Stimulated activated CD4-positive, alpha-beta T cell treated with anti-CD3 and anti-CD28 coated beads, TNF-alpha, amount 100 ng/mL, for 1 hour (primary cell): ENCODE data around the gene CNDP1.

Experiments
- DNase-seq, 3 donors: peaks; one replicate each; pipeline ENCODE4 v3.0.0-alpha.2; 2020; ENCODE audit warnings: low read depth in 3 of 3, low spot score in 1 of 3

The CNDP1 gene

GRCh38 chr18:74579496-74580065 is 45.3 kb downstream of the CNDP1 start:
- DNase-seq, result no peak

DNA sequence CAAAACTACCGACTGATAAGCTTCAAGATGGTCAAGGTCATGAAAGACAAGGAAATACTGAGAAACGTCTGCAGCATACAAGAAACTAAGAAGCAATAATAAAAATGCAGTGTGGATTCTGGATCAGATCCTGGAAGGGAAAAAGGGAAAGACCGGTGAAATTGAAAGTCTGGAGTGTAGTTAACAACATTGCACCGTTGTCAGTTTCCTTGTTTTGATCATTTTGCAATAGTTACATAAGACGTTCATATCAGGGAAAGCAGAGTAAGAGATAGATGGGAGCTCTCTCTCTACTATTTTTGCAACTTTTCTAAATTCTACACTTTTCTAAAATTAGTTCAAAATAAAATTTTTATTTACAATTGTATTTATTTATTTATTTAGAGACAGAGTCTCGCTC is 48.3 kb downstream of the CNDP1 start:
- no peak for DNase-seq

GRCh38 chr18:74587441-74587840 is 53.1 kb downstream of the CNDP1 start:
- DNase-seq, result no peak

GRCh38 chr18:74589021-74589420 is 54.7 kb downstream of the CNDP1 start:
- DNase-seq, result no peak

DNA sequence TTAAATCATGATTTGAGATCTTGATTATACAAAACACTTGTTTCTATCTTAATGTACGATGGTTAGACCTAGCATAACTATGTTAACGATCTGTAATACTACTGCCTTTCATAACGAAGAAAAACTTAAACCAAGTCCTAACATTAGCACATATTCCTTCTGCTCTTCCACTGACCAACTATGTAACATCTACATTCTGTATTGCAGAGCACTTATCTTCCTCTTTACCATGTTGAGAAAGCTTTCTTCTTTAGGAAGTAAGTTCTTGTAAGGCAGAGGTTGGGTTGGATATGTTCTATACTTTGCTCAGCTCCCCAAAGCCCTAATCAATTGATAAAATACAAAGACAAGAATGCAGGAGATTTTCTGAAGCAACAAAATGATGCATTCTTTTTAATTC is 55.5 kb downstream of the CNDP1 start:
- DNase-seq, result no peak

DNA sequence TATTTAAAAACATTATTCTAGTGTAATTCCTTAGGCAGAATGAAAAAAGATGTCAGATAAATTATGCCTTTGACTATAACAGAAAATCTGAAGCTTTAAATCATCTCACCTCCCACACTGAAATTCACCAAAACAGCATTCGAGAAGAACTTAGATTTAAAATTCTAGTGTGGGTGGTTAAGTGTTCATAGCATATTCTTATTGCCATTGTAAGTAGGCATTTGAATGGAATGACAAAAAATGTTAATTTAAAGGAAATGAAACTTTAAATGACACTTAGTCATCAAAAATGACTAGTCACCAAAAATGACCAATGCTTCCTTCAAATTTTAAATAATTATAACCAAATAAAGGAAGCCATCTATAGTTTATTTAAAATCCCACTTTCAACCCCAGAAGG is 56.4 kb downstream of the CNDP1 start:
- no peak for DNase-seq

DNA sequence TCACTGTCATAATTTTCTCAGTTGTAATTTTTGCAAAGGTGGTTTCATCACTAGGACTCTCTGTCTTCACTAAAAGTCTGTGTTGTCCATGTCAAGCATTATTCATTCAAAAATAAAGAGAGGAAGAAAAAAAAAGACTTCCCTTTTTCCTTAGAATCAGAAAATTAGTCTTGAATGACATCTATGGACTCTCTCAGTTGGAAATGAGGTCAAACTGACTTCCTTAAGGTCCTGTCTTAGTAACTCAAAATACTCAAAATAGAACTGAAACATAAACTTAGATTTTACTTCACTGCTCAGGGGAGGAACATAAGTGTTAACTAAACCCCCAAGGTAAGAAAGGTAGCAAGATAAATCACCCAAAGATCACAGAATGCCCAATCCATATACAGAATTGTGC is 61.1 kb downstream of the CNDP1 start:
- DNase-seq, result no peak

GRCh38 chr18:74597034-74597661 is 62.8 kb downstream of the CNDP1 start:
- peak; percentile 13 to 56 (median 39) for DNase-seq

GRCh38 chr18:74597662-74598349 is 63.5 kb downstream of the CNDP1 start, which contains the start of gene ZNF407:
Gene ZNF407, plus strand, starts transcription at chr18:74597870. Its CDS starts 33,150 bp downstream, at chr18:74631020.
- DNase-seq, result peak; percentile 56 to 69 (median 68)

DNA sequence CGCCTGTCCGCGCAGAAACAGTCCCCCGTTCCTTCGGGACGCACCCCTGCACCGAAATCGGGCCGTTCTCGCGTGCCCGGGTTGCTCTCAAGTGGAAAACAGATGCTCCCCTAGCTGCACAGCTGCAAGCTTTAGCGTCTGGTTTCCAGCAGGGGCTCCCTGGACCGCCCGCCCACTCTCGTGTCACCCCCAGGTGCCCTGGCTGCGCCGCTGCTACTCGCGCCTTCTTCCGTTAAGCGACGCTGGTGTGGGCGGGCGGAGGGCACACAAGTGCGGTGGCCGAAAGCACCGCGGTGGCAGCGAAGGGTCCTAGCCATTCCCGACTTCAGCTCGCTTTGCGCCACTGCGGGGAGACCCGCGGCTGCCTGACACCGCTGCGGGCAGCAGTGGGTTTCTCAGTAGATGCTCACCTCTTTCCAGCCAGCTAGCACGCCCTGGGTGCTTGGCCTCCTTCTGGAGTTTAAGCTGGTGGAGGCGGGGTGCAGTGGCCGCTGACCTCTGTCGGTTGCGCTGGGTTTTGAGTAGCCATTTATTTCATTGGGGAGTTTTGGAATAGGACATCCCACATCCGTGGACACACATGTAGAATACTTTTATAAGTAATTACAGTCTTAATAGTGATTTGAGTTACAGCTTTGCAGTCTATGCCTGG is 64.2 kb downstream of the CNDP1 start:
- peak; percentile 8 to 46 (median 21) for DNase-seq

DNA sequence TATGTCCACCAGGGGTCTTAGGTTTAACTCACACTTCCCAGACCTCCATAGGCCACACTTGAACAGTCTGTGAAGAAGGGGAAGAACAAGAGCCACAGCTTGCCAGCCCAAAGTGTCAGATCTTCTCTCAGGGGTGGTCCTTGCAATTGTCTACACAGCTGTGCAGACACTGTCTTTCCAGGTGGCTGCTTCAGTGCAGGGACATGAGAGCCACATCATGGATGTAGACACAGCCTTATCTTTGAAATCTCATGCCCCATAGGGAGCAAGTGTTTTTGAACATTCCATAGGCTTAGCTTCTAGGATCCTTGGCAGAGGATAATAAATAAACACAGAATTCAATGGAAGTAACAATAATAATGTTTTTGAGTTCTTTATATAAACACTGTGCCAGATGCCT is 70.1 kb downstream of the CNDP1 start:
- no peak for DNase-seq

DNA sequence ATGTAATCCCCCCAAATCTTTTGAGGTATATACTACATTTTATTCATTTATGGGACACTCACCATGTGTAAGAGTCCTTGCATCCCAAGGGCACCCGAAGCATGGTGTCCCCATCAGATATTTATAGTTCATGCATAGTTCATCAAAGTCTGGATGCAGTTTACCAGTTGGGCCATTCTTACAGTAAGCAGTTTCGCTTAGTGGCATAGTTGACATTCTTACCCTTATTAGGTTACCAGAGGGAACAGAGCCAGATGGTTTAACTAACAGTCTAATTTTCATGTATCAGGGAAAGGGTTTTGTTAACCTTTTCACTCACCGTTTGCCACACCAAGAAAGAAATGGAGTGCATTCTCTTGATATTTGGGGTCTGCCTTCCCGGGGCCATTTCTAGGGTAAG is 70.5 kb downstream of the CNDP1 start:
- DNase-seq, result no peak

GRCh38 chr18:74608681-74609080 is 74.4 kb downstream of the CNDP1 start:
- no peak for DNase-seq

DNA sequence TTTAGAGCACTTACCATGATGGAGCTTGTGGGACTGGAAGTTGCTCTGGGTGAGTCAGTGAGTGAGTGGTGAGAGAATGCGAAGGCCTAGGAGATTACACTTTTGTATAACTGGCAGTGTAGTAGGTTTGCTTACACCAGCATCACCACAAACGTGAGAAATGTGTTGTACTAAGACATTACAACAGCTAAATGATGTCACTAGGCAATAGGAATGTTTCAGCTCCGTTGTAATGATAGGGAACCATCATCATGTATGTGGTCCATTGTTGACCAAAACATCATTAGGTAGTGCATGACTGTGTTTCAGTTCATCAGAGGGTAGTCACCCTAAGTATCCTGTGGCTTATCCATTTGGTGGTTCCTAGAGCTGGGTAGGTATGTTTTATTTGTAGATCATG is 75.2 kb downstream of the CNDP1 start:
- DNase-seq, result no peak

GRCh38 chr18:74610051-74610615 is 75.8 kb downstream of the CNDP1 start:
- DNase-seq, result no peak

DNA sequence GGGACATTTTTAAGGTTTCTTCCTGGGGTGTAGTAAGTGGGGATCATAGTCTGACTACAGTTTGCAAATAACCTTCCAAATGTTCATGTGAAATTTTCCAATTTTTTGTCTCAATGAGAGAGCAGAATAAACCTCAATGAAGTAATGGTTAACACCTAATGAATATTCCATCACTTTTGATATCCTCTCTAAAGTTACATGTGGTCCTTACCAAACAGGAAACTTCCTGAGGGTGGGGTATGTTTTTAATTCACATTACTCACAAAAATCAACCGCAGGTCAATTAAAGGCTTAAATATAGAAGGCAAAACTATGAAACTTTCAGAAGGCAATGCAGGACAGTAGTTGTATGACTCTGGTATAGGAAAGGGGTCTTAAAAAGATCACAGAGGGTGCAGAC is 76.6 kb downstream of the CNDP1 start:
- no peak for DNase-seq

- DNase-seq, result no peak
Measured at GRCh38 chr18:74611765-74612164, 77.5 kb downstream of the CNDP1 start.

- DNase-seq, result no peak
Measured at GRCh38 chr18:74613381-74613780, 79.1 kb downstream of the CNDP1 start.

GRCh38 chr18:74616494-74616893 is 82.2 kb downstream of the CNDP1 start:
- no peak for DNase-seq

DNA sequence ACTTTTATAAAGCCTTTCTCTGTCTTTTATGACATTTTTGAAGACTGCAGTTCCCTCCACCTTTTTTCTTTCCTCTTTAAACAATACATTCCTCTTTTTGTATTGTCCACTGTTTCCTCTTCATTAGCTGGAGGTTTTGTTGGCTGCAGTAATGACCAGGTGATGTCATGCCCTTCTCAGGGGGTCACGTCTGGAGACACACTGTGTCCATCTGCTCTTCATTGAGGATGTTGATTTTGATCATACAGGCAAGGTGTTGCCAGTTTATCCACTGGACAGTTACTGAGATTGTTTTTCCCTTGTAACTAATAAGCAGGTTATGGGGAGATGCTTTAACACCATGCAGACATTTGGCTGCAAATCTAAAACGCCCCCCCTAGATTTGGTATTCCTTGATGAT is 83.2 kb downstream of the CNDP1 start:
- no peak for DNase-seq

DNA sequence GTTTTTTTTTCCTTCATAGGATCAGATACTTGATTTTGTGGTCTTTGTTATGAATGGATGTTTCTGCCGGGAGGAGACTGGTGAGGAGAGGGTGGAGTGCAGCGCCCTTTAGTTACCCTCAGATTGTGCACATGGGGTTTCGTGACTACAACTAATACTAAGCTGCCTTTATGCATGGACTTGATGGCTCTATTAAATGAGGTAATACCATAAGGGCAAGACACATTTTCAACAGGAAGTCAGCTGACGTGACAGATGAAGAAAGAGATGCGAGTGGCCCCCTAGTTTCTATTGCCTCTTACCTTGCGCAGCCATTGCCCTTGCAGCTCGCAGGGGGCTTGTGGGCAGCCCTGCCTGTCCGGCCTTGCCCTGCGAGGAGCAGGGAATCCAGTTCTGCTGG is 87.8 kb downstream of the CNDP1 start:
- DNase-seq, result no peak
